ENCODE measurements around the gene ANKS1B. TPM values are rescaled to one million over a fixed set of nuclear protein-coding genes. Genes with fewer than 3 reads are reported as not detected.
"Not testable (repeated sequence)": the region's sequence is repeated elsewhere in the genome, so short reads cannot be mapped to it uniquely, and the experiment has no call there.

ANKS1B gene
- total RNA-seq, 2 experiments from 2014 or later, result 0.96 to 1.1 TPM

GRCh38 chr12:99321210-99321609 is 663.5 kb downstream of the ANKS1B start:
- H3K4me3 Mint-ChIP-seq; H3K9me3 Mint-ChIP-seq (ENCODE audit: low read depth); H3K27me3 Mint-ChIP-seq; CTCF ChIA-PET; ATAC-seq; DNase-seq; H3K4me1 Mint-ChIP-seq; H3K36me3 Mint-ChIP-seq; H3K27ac Mint-ChIP-seq: not testable (repeated sequence)

- H3K4me3 Mint-ChIP-seq, result no peak overlapping the region
- H3K27ac Mint-ChIP-seq, result no peak overlapping the region
- CTCF ChIA-PET, result no interaction called here
- DNase-seq (no peak), ATAC-seq (no peak)
- no peaks in the 10 kb centered on the region for H3K4me1 Mint-ChIP-seq
- H3K27me3 Mint-ChIP-seq, result no peaks in the 10 kb centered on the region
- no peaks in the 10 kb centered on the region for H3K36me3 Mint-ChIP-seq
- H3K9me3 Mint-ChIP-seq (ENCODE audit: low read depth), result peaks cover 4% of the 10 kb centered on the region
Observed at GRCh38 chr12:99311373-99311772, 673.4 kb downstream of the ANKS1B start.

DNA sequence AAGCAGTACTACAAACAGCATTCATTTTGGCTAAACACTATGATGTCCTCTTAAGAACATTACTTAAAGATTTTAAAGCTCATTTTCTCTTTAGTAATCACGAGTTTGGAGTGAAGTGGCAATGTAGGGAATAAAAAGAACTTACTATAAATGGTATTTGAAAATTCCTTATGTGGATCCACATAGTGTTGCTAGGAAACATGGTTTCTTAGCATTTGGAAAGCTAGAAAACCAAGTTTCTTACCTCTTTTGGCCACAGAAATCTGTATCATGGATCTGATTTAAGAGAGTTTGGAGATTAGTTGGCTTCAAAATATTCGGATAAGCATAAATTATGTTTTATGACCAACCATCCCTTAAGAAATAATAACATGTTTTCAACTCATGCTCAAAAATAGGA is 674.9 kb downstream of the ANKS1B start:
- no peak for ATAC-seq
- no peaks in the 10 kb centered on the region for H3K27me3 Mint-ChIP-seq
- no peak for DNase-seq
- peaks cover 6% of the 10 kb centered on the region for H3K9me3 Mint-ChIP-seq (ENCODE audit: low read depth)
- H3K27ac Mint-ChIP-seq, result no peak overlapping the region
- H3K4me1 Mint-ChIP-seq, result no peaks in the 10 kb centered on the region
- no peaks in the 10 kb centered on the region for H3K36me3 Mint-ChIP-seq
- CTCF ChIA-PET, result no interaction called here
- H3K4me3 Mint-ChIP-seq, result no peak overlapping the region

DNA sequence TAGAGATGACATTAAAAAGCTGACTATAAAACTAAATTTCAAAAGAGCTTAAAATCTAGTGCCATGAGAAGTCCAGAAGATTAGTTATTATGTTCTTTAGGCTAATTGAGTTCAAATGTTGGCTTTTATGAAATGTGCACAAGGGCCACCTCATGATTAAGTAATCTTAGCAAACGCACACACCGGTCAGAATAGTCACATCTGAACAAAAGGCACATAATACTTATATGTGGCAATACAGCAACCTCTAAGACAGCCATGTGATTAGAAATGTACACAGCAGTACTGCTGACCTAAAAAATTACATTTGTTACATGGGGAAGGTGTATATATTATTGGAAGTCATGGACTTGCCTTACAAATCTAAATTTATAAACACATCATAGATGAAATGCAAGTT is 681.9 kb downstream of the ANKS1B start:
- no peak overlapping the region for H3K27ac Mint-ChIP-seq
- peaks cover 7% of the 10 kb centered on the region for H3K9me3 Mint-ChIP-seq (ENCODE audit: low read depth)
- DNase-seq, result no peak
- no peaks in the 10 kb centered on the region for H3K36me3 Mint-ChIP-seq
- ATAC-seq, result no peak
- no peaks in the 10 kb centered on the region for H3K4me1 Mint-ChIP-seq
- H3K4me3 Mint-ChIP-seq, result no peak overlapping the region
- CTCF ChIA-PET, result no interaction called here
- H3K27me3 Mint-ChIP-seq, result no peaks in the 10 kb centered on the region

DNA sequence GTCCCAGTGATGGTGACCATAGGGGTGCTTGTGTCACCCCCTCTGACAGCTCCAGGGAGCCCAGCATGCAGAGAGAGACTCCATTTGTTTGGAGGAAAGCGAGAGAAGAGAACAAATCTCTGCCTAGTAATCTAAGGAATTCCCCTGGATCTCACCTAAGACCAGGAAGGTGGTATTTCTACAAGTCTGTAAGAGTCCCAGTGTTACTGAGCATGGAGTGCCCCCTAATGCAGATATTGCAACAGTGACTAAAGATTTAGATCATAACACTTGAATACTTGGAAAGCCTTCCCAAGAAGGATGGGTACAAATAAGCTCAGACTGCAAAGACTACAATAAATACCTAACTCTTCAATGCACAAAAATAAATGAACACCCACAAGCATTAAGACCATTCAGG is 697.6 kb downstream of the ANKS1B start:
- CTCF ChIA-PET, result no interaction called here
- H3K27ac Mint-ChIP-seq, result no peak overlapping the region
- ATAC-seq (no peak), DNase-seq (no peak)
- H3K9me3 Mint-ChIP-seq (ENCODE audit: low read depth), result peaks cover 7% of the 10 kb centered on the region
- H3K4me1 Mint-ChIP-seq, result no peaks in the 10 kb centered on the region
- no peaks in the 10 kb centered on the region for H3K27me3 Mint-ChIP-seq
- no peak overlapping the region for H3K4me3 Mint-ChIP-seq
- H3K36me3 Mint-ChIP-seq, result no peaks in the 10 kb centered on the region

DNA sequence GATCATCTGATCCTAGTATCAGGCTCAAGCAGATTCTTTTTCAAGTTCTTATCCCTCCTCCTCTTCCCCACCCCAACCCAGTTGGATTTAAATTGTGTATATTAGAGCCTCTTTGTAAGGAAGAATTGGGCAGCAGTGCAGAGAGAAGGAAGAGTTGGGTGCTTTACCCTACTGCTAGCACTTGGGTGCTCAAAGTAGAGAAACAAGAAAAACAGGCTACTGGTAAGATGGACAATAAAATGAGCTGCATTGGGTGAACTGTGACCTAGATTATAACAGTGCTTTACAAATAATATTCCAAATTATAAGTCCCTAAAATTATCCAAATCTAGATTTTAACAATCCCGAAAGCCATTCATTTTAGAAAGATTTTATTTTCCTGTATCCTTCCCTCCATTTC is 700.6 kb downstream of the ANKS1B start:
- no peak for DNase-seq
- CTCF ChIA-PET, result no interaction called here

DNA sequence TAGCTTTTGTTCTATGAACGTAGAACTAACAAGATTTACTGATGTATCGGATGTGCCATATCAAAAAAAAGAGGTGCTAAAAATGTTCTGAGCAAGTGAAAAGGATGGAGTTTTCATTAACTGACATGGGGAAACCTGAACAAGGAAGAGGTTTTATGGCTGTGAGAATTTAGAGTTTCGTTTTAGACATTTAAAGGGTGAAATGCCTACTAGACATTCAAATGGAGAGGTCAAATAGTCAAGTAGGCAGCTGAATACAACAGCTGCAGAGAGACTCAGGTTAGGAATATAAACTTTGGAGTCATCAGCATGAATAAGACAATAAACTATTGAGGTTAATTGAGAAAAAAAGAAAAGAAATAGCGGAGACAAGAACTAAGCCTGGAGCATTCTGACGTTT is 702.1 kb downstream of the ANKS1B start:
- Mint-ChIP-seq H3K9me3 (ENCODE audit: low read depth) (peaks cover 3% of the 10 kb centered on the region), H3K4me3 (no peak overlapping the region), H3K27me3 (no peaks in the 10 kb centered on the region), H3K4me1 (no peaks in the 10 kb centered on the region), H3K36me3 (no peaks in the 10 kb centered on the region), H3K27ac (no peak overlapping the region)
- ATAC-seq (no peak), DNase-seq (no peak)
- CTCF ChIA-PET, result no interaction called here

More for the DNA sequence above, 700.6 kb downstream of the ANKS1B start:
- no peaks in the 10 kb centered on the region for H3K36me3 Mint-ChIP-seq
- no peak overlapping the region for H3K4me3 Mint-ChIP-seq
- H3K27me3 Mint-ChIP-seq, result no peaks in the 10 kb centered on the region
- ATAC-seq, result no peak
- no peaks in the 10 kb centered on the region for H3K4me1 Mint-ChIP-seq
- no peak overlapping the region for H3K27ac Mint-ChIP-seq
- H3K9me3 Mint-ChIP-seq (ENCODE audit: low read depth), result peaks cover 6% of the 10 kb centered on the region

GRCh38 chr12:99282086-99282485 is 702.6 kb downstream of the ANKS1B start:
- CTCF ChIA-PET, result no interaction called here
- ATAC-seq, result no peak
- H3K36me3 Mint-ChIP-seq, result no peaks in the 10 kb centered on the region
- H3K9me3 Mint-ChIP-seq (ENCODE audit: low read depth), result peaks cover 3% of the 10 kb centered on the region
- no peak overlapping the region for H3K4me3 Mint-ChIP-seq
- H3K27ac Mint-ChIP-seq, result no peak overlapping the region
- no peaks in the 10 kb centered on the region for H3K27me3 Mint-ChIP-seq
- no peaks in the 10 kb centered on the region for H3K4me1 Mint-ChIP-seq
- DNase-seq, result no peak

- ATAC-seq, result no peak
- DNase-seq, result no peak
- peaks cover 3% of the 10 kb centered on the region for H3K9me3 Mint-ChIP-seq (ENCODE audit: low read depth)
- no peak overlapping the region for H3K27ac Mint-ChIP-seq
- no peaks in the 10 kb centered on the region for H3K27me3 Mint-ChIP-seq
- no peaks in the 10 kb centered on the region for H3K4me1 Mint-ChIP-seq
- no peak overlapping the region for H3K4me3 Mint-ChIP-seq
- CTCF ChIA-PET, result no interaction called here
- H3K36me3 Mint-ChIP-seq, result no peaks in the 10 kb centered on the region
Observed at GRCh38 chr12:99281277-99281676, 703.5 kb downstream of the ANKS1B start.

DNA sequence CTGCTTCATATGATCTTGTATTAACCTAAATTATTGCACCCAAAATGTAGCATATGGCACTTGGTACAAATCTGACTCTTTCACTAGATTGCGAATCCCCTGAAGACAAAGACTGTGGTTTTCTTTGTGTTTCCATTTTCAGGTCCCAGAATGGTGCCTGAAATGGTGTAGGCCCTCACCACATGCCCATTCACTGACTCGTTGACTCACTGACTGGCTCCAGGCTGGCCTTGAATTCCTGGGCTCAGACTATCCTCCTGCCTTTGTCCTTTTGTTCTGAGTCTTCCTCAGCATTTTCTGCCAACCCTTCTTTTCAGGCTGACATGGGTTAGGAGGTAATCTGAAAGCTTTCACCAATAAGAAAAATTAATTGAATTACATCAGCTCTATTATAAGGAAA is 705.8 kb downstream of the ANKS1B start:
- Mint-ChIP-seq H3K4me1 (no peaks in the 10 kb centered on the region), H3K36me3 (no peaks in the 10 kb centered on the region), H3K4me3 (no peak overlapping the region), H3K9me3 (ENCODE audit: low read depth) (peaks cover 8% of the 10 kb centered on the region), H3K27me3 (no peaks in the 10 kb centered on the region), H3K27ac (no peak overlapping the region)
- CTCF ChIA-PET, result no interaction called here
- DNase-seq (no peak), ATAC-seq (no peak)

GRCh38 chr12:99277591-99278379 is 707.0 kb downstream of the ANKS1B start:
- DNase-seq, result no peak
- Mint-ChIP-seq H3K27me3 (no peaks in the 10 kb centered on the region), H3K9me3 (ENCODE audit: low read depth) (peaks cover 8% of the 10 kb centered on the region), H3K27ac (no peak overlapping the region), H3K4me1 (no peaks in the 10 kb centered on the region), H3K36me3 (no peaks in the 10 kb centered on the region), H3K4me3 (no peak overlapping the region)
- ATAC-seq, result no peak
- CTCF ChIA-PET, result no interaction called here

DNA sequence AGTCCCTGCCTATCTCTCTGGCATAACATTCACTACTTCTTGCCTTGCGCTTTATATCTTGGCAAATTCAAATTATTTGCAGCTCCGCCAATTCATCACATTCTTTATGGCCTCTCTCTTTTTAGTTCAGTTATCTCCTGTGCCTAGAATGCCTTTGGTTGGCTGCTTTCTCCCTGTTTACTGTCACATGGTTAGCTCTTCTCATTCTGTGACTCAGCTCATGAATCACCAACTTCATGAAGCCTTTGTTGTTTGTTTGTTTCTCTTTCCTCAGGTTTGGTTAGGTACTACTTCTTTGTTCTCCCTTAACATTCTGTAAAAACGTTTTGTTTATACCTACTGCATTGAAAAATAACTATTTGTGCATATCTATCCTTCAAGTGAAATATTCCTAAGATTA is 713.7 kb downstream of the ANKS1B start:
- DNase-seq (no peak), ATAC-seq (no peak)
- H3K27me3 Mint-ChIP-seq, result no peaks in the 10 kb centered on the region
- CTCF ChIA-PET, result no interaction called here
- H3K9me3 Mint-ChIP-seq (ENCODE audit: low read depth), result peaks cover 9% of the 10 kb centered on the region
- no peak overlapping the region for H3K4me3 Mint-ChIP-seq
- H3K27ac Mint-ChIP-seq, result no peak overlapping the region
- no peaks in the 10 kb centered on the region for H3K36me3 Mint-ChIP-seq
- no peaks in the 10 kb centered on the region for H3K4me1 Mint-ChIP-seq

DNA sequence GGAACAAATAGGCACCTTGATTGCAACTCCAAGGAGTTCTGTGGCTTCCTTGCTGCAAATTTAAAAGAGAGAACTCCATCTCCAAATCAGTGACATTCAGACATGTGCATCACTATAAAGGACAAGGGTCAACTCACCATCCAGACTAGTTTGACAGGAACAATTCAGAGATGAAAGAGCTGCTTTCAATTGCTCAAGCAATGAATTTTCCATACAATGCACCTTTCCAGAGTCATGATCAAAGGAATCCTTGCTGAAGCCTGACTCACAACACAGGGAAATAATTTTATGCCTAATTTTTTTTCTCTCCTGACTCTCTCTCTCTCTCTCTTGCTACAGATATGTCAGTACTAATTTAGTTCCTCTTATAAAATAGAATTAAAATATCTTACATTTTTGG is 717.7 kb downstream of the ANKS1B start:
- no peak for DNase-seq
- no peaks in the 10 kb centered on the region for H3K36me3 Mint-ChIP-seq
- CTCF ChIA-PET, result no interaction called here
- no peaks in the 10 kb centered on the region for H3K27me3 Mint-ChIP-seq
- peaks cover under 1% of the 10 kb centered on the region for H3K9me3 Mint-ChIP-seq (ENCODE audit: low read depth)
- no peak overlapping the region for H3K27ac Mint-ChIP-seq
- no peak overlapping the region for H3K4me3 Mint-ChIP-seq
- no peak for ATAC-seq
- H3K4me1 Mint-ChIP-seq, result no peaks in the 10 kb centered on the region

DNA sequence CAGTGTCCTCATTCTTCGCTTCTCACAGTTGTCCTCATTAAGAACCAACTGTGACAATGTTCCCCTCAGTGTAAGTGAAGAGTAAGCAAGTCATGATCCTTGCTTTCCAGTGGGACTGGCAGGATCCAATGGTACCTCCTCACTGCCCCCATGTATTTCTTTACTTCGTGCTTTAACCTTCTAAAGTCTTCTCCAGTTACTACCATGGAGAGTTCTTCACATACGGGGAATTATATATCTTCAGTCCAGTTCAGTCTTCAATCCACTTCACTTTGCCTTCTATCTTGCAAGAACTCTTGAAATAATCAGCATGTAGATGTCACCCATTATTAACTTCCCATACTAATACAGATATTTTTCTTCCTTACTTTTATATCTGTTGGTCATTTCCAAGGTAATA is 719.1 kb downstream of the ANKS1B start:
- CTCF ChIA-PET, result no interaction called here
- H3K4me1 Mint-ChIP-seq, result no peaks in the 10 kb centered on the region
- DNase-seq (no peak), ATAC-seq (no peak)
- H3K4me3 Mint-ChIP-seq, result no peak overlapping the region
- H3K27ac Mint-ChIP-seq, result no peak overlapping the region
- H3K27me3 Mint-ChIP-seq, result no peaks in the 10 kb centered on the region
- H3K36me3 Mint-ChIP-seq, result no peaks in the 10 kb centered on the region
- H3K9me3 Mint-ChIP-seq (ENCODE audit: low read depth), result no peaks in the 10 kb centered on the region

GRCh38 chr12:99261256-99261655 is 723.5 kb downstream of the ANKS1B start:
- ATAC-seq, result no peak
- no peaks in the 10 kb centered on the region for H3K36me3 Mint-ChIP-seq
- no peaks in the 10 kb centered on the region for H3K9me3 Mint-ChIP-seq (ENCODE audit: low read depth)
- no peak for DNase-seq
- CTCF ChIA-PET, result no interaction called here
- no peaks in the 10 kb centered on the region for H3K4me1 Mint-ChIP-seq
- no peaks in the 10 kb centered on the region for H3K27me3 Mint-ChIP-seq
- no peak overlapping the region for H3K4me3 Mint-ChIP-seq
- no peak overlapping the region for H3K27ac Mint-ChIP-seq

Measured in activated CD8-positive, alpha-beta memory T cell treated with anti-CD3 and anti-CD28 coated beads, Interleukin-2, amount 10 ng/mL, durations not matched to agents 7 days and 5 days (primary cell).